HL-60 (cell line): ENCODE results near the gene FILIP1L.

Experiments used
- DNase-seq, 2 experiments: peaks; one replicate each; pipeline ENCODE4 v3.0.0-alpha.2; 2010 to 2020; ENCODE audit warnings: low read depth in 1 of 2, low spot score in 1 of 2
- H3K27ac ChIP-seq: fragments of 250-450 bp; sonication (Bioruptor Pico); replicated peaks from 2 replicates; pipeline ENCODE4 v1.5.1; 2020; ENCODE audit warnings: mild to moderate bottlenecking, moderate library complexity
- H3K27me3 ChIP-seq: fragments of 250-450 bp; sonication (Bioruptor Pico); 2 replicates; pipeline ENCODE4 v1.5.1; 2021; ENCODE audit warnings: mild to moderate bottlenecking, moderate library complexity; ENCODE audit not compliant: insufficient read depth, poor library complexity, severe bottlenecking
- H3K4me3 ChIP-seq: replicated peaks from 2 replicates; pipeline ENCODE4 v1.5.1; 2011; ENCODE audit warnings: mild to moderate bottlenecking, control low read depth, low read length; ENCODE audit not compliant: insufficient read depth
- CTCF ChIP-seq: IDR thresholded peaks from one replicate; pipeline ENCODE4 v1.5.1; 2011; ENCODE audit warnings: low read length, control low read depth, inconsistent platforms; ENCODE audit not compliant: insufficient read depth
- GABPA ChIP-seq: IDR thresholded peaks from 2 replicates; pipeline ENCODE4 v1.6.1; 2012; ENCODE audit warnings: low read depth
- POLR2AphosphoS5 ChIP-seq: IDR thresholded peaks from 2 replicates; pipeline ENCODE4 v1.6.1; 2012; ENCODE audit warnings: low read depth
- REST ChIP-seq: IDR thresholded peaks from 2 replicates; pipeline ENCODE4 v1.6.1; 2012; ENCODE audit warnings: low read depth; ENCODE audit not compliant: insufficient replicate concordance
- SPI1 ChIP-seq: IDR thresholded peaks from 2 replicates; pipeline ENCODE4 v1.6.1; 2012; ENCODE audit warnings: low read depth, mild to moderate bottlenecking, borderline replicate concordance

The FILIP1L gene

GRCh38 chr3:99958222-99958912, 155.9 kb downstream of the FILIP1L start:
- Histone ChIP-seq H3K27ac (no peak overlapping the region), H3K4me3 (no peak overlapping the region), H3K27me3 (no peaks in the 10 kb centered on the region)
- no peak for TF ChIP-seq CTCF
- no peak for TF ChIP-seq REST
- TF ChIP-seq GABPA, result no peak
- no peak for TF ChIP-seq SPI1
- no peak for TF ChIP-seq POLR2AphosphoS5
- DNase-seq, result no peak

GRCh38 chr3:99957151-99957796, 157.0 kb downstream of the FILIP1L start:
- Histone ChIP-seq H3K27ac (no peak overlapping the region), H3K27me3 (no peaks in the 10 kb centered on the region), H3K4me3 (no peak overlapping the region)
- no peak for TF ChIP-seq CTCF
- no peak for TF ChIP-seq POLR2AphosphoS5
- TF ChIP-seq GABPA, result no peak
- peak; percentile 64; the same call in 1 of the 2 replicates for TF ChIP-seq SPI1
- no peak for DNase-seq

- TF ChIP-seq SPI1, result no peak
- TF ChIP-seq GABPA, result no peak
- no peak for TF ChIP-seq REST
- TF ChIP-seq POLR2AphosphoS5, result no peak
- TF ChIP-seq CTCF, result no peak
- no peak for DNase-seq
- H3K27me3 ChIP-seq, result no peaks in the 10 kb centered on the region
- H3K27ac ChIP-seq, result no peak overlapping the region
- H3K4me3 ChIP-seq, result no peak overlapping the region
Measured at GRCh38 chr3:99955773-99956562, 158.3 kb downstream of the FILIP1L start.
